Erythroblast (primary cell): ENCODE measurements around the gene PLEKHM3.

ENCODE experiments used
- GATA1 ChIP-seq: IDR thresholded peaks from 2 replicates; pipeline ENCODE4 v1.6.1; 2011; ENCODE audit warnings: low read depth, mild to moderate bottlenecking, control low read depth, low read length, moderate library complexity
- POLR2A ChIP-seq: IDR thresholded peaks from 2 replicates; pipeline ENCODE4 v1.6.1; 2011; ENCODE audit warnings: mild to moderate bottlenecking, low read length

DNA sequence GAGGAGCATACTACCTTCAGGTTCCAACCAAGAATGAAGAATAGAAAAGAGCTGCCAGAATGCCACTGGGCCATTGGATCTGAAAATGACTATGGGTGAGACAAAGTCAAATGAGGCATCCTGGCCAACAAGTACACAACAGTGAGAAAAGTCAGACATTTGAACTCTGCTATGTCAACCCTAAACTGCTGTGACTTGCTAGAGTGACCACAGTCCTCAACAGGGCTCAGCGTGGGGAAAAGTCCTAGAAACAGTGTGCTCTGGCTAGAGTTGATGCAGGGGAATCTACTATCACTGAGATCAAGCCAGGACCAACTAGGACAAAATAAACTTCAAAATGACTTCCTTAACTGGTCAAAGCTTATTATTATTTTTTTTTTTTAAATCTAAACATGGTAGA, 157.4 kb downstream of the PLEKHM3 start:
- TF ChIP-seq POLR2A (no peak), GATA1 (no peak)
